Prostate gland (tissue), 2 donors: ENCODE results near the gene GTF3C2. TPM values are rescaled to one million over a fixed set of nuclear protein-coding genes. Genes with fewer than 3 reads are reported as not detected.

Experiments
- DNase-seq: peaks from one replicate; pipeline ENCODE4 v3.0.0-alpha.2; 2019; ENCODE audit warnings: low spot score
- H3K27ac ChIP-seq, 2 donors: fragments of 200-600 bp; sonication (generic); 2 replicates each; pipeline ENCODE4 v1.5.1; 2017 to 2019
- H3K27me3 ChIP-seq: fragments of 200-600 bp; sonication (generic); replicated peaks from 2 replicates; pipeline ENCODE4 v1.5.1; 2019; ENCODE audit not compliant: insufficient read depth
- H3K36me3 ChIP-seq, 2 donors: fragments of 200-600 bp; sonication (generic); 1 replicate in 1 of 2; 2 replicates in 1 of 2; pipeline versions ENCODE4 v1.5.1 to v1.8.1; 2017 to 2019
- H3K4me1 ChIP-seq: fragments of 200-600 bp; sonication (generic); replicated peaks from 2 replicates; pipeline ENCODE4 v1.5.1; 2019
- H3K4me3 ChIP-seq, 2 donors: fragments of 200-600 bp; sonication (generic); 2 replicates each; pipeline ENCODE4 v1.5.1; 2017 to 2019
- H3K9me3 ChIP-seq: fragments of 200-600 bp; sonication (generic); 2 replicates; pipeline ENCODE4 v1.5.1; 2017
- POLR2A ChIP-seq: fragments of 450-650 bp; IDR thresholded peaks from one replicate; pipeline ENCODE4 v1.6.1; 2016; ENCODE audit warnings: antibody characterized with exemption, mild to moderate bottlenecking
- POLR2AphosphoS5 ChIP-seq: sonication (generic); formaldehyde crosslinking; IDR thresholded peaks from one replicate; pipeline ENCODE4 v1.6.1; 2017; ENCODE audit warnings: antibody characterized with exemption
- WGBS: methylation state at CpG from one replicate; pipeline ENCODE4 v1.1.5; 2018; 5-methylcytosine and 5-hydroxymethylcytosine counted together
- intact Hi-C: fragments of 100-400 bp; cut with DNase I; formaldehyde crosslinking; loops from one replicate; pipeline ENCODE4 v1.14.2; 2022
- total RNA-seq, 2 donors: library from RNA; depleted of rRNA; stranded (reverse); fragments of >200 nt; gene quantifications; one replicate each; pipeline ENCODE4 v1.1.0, GENCODE V29; 2016
- TF ChIP-seq, protein P1 (sequence below), 4 experiments: fragments of 200-600 bp in 2 of 4; fragments of 450-650 bp in 2 of 4; sonication (generic) in 2 of 4; IDR thresholded peaks; 1 replicate in 3 of 4; 2 replicates in 1 of 4; pipeline ENCODE4 v1.5.1; 2016 to 2019; ENCODE audit warnings: antibody characterized with exemption in 4 of 4, mild to moderate bottlenecking in 2 of 4, moderate library complexity in 2 of 4

The GTF3C2 gene
- total RNA-seq, 2 donors from 2014 or later: 41.2 to 66.1 TPM

DNA sequence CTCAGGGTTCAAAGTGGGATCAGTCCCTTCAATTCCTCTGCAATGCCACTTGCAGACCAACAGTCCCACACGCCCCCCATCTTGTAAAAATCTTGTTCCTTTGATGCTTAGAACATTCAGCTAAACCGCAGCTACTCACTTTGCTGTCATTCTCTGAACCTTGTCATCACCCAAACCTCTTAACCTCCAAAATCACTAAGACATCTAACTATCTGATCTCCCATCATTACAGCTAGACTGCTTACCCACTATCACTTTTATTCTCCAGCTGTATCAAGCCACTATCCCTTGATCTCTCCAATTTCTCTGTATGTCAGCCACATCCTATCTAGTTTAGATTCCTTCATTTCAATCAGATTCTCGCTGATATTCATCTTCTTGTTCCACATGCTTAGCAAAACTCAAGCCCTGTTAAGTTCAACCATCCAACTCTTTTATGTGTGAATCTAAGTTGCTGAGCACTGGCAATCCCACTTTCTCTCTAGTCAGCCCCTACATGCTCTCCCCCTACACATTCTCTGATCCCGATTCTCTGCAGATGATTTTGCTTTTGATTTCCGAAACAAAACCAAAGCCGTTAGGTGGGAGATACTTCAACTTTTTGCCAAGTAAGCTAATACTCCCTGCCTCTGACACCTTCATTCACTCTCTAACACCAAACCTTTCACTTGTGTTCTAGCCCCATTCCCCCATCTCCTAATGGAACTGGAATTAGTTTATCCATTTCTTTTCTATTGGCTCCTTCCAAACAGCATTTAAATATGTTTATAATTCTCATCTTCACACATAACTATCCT lies 4.6 kb downstream of the GTF3C2 start:
- TF ChIP-seq POLR2AphosphoS5 (no peak), POLR2A (no peak)
- TF ChIP-seq, protein P1, sequence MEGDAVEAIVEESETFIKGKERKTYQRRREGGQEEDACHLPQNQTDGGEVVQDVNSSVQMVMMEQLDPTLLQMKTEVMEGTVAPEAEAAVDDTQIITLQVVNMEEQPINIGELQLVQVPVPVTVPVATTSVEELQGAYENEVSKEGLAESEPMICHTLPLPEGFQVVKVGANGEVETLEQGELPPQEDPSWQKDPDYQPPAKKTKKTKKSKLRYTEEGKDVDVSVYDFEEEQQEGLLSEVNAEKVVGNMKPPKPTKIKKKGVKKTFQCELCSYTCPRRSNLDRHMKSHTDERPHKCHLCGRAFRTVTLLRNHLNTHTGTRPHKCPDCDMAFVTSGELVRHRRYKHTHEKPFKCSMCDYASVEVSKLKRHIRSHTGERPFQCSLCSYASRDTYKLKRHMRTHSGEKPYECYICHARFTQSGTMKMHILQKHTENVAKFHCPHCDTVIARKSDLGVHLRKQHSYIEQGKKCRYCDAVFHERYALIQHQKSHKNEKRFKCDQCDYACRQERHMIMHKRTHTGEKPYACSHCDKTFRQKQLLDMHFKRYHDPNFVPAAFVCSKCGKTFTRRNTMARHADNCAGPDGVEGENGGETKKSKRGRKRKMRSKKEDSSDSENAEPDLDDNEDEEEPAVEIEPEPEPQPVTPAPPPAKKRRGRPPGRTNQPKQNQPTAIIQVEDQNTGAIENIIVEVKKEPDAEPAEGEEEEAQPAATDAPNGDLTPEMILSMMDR (IDR thresholded peaks at IDR 0.05): no peak
- peaks cover 4% of the 10 kb centered on the region for H3K4me1 ChIP-seq
- intact Hi-C loops: no loop called here

DNA sequence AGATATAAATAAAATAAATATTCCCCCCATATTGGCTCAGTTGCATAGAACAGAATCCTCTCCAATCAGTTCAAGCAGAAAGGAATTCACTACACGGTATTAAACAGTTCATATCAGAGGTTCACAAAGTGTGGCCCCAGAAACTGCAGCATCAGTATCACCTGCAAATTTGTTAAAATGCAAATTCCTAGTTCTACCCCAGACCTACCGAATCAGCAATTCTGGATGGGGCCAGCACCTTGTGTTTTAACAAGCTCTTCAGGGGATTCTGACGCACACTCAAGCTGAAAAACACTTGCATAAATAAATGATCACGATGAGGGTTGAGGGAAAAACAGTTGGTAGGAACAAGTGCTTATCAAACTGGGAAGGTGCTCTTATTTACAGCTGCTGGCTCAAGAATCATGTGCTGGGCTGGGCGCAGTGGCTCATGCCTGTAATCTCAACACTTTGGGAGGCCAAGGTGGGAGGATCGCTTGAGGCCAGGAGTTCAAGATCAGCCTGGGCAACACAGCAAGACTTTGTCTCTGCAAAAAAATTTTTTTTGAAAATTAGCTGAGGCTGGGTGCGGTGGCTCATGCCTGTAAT lies 6.4 kb downstream of the GTF3C2 start:
- Histone ChIP-seq H3K4me3 (no peak overlapping the region), H3K27me3 (no peaks in the 10 kb centered on the region), H3K4me1 (peaks cover 4% of the 10 kb centered on the region), H3K9me3 (no peaks in the 10 kb centered on the region), H3K36me3 (no peaks in the 10 kb centered on the region), H3K27ac (no peak overlapping the region)
- DNase-seq: no peak
- 88% methylated on average over 7 of the region's 7 CpGs for WGBS
- TF ChIP-seq POLR2A (no peak), POLR2AphosphoS5 (no peak)
- TF ChIP-seq, protein P1 (IDR thresholded peaks at IDR 0.05): no peak
- intact Hi-C loops: no loop called here

More for the DNA sequence above, 4.6 kb downstream of the GTF3C2 start:
- no peak for DNase-seq
- Histone ChIP-seq H3K36me3 (no peaks in the 10 kb centered on the region), H3K27me3 (no peaks in the 10 kb centered on the region), H3K9me3 (no peaks in the 10 kb centered on the region), H3K4me3 (no peak overlapping the region), H3K27ac (no peak overlapping the region)
- WGBS: 78% methylated on average over 6 of the region's 6 CpGs

DNA sequence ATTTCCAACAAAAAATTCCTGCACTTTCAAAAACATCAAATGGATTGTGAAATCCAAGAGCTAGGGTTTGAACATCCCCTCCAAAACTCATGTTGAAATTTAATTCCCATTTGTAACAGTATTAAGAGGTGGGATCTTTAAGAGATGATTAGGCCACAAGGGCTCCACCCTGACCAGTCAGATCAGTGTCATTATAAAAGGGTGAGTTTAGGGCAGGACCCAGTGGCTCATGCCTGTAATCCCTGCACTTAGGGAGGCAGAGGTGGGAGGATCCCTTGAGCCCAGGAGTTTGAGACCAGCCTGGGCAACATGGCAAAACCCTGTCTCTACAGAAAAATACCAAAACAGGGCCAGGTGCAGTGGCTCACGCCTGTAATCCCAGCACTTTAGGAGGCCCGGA lies 8.9 kb downstream of the GTF3C2 start:
- Histone ChIP-seq H3K27me3 (no peaks in the 10 kb centered on the region), H3K36me3 (peaks cover 0 to 10% of the 10 kb centered on the region in 2 donors), H3K4me1 (no peaks in the 10 kb centered on the region), H3K4me3 (no peak overlapping the region), H3K27ac (no peak overlapping the region), H3K9me3 (no peaks in the 10 kb centered on the region)
- TF ChIP-seq POLR2A: no peak
- intact Hi-C loops: no loop called here
- 89% methylated on average over 2 of the region's 2 CpGs for WGBS
- no peak for DNase-seq

DNA sequence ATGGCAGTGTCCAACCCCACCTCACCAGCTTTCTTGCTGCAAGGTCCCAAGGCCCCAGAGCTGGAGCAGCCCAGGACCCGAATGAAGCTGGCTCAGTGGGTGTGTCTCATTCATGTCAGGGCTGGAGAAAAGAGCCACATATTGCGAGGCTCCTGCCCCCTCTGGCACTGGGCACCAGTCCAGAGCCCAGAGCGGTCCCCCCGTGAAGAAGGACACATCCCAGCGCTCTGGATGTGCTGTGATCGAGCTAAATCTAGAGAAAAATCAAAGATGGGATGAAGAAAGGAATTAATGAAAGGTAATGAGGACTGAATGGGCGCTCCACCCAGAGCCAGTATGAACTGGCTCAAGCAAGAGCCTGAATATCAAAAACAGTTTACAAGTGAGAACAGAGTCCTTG lies 20.4 kb downstream of the GTF3C2 start:
- H3K36me3 ChIP-seq: peaks cover 10 to 16% of the 10 kb centered on the region in 2 donors
- H3K27me3 ChIP-seq: no peaks in the 10 kb centered on the region
- H3K4me3 ChIP-seq: no peak overlapping the region
- intact Hi-C loops: no loop called here
- 90% methylated on average over 7 of the region's 7 CpGs for WGBS
- no peak for DNase-seq
- H3K9me3 ChIP-seq: no peaks in the 10 kb centered on the region
- H3K27ac ChIP-seq: no peak overlapping the region
- no peaks in the 10 kb centered on the region for H3K4me1 ChIP-seq
- TF ChIP-seq POLR2AphosphoS5 (no peak), POLR2A (no peak)
- TF ChIP-seq, protein P1 (IDR thresholded peaks at IDR 0.05): no peak

DNA sequence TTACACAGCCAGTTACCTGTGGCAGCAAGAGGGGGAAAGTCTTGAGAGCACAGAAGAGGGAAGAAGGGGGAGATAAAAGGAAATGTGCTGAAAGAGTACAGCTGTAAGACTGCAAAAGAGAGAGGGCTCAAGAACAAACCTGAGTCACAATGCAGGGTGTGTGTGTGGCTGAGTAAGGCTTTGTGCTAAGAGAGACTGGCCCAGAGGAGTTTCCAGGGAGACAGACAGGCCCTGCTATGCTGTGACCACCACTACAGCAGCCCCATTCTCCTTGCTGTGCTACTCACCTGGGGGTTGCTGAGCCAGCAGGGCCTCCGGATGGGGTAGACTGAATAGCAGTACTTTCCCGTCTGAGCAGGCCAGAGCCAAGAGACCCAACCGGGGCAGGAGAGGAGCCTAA lies 21.3 kb downstream of the GTF3C2 start:
- no peak overlapping the region for H3K4me3 ChIP-seq
- no peaks in the 10 kb centered on the region for H3K27me3 ChIP-seq
- TF ChIP-seq POLR2AphosphoS5: no peak
- TF ChIP-seq, protein P1 (IDR thresholded peaks at IDR 0.05): no peak
- no peak for TF ChIP-seq POLR2A
- H3K36me3 ChIP-seq: peaks cover 7 to 16% of the 10 kb centered on the region in 2 donors
- DNase-seq: no peak
- no peaks in the 10 kb centered on the region for H3K9me3 ChIP-seq
- H3K4me1 ChIP-seq: no peaks in the 10 kb centered on the region
- intact Hi-C loops: no loop called here
- WGBS: 93% methylated on average over 3 of the region's 3 CpGs
- no peak overlapping the region for H3K27ac ChIP-seq
